Renal cortical epithelial cell (primary cell): ENCODE data around the gene WFDC13. TPM values are rescaled to one million over a fixed set of nuclear protein-coding genes. Genes with fewer than 3 reads are reported as not detected.

Experiments
- total RNA-seq: library from RNA; depleted of rRNA; stranded (reverse); fragments of >200 nt; gene quantifications from 2 replicates; pipeline ENCODE4 v1.2.3, GENCODE V29; 2014

WFDC13 gene
- total RNA-seq, 1 donor from 2014 or later, result not detected

Other genes starting within 250 kb of the WFDC13 start
- 1.6 and 25.0 TPM in 2 replicates for gene WFDC2, start 232.3 kb upstream of the WFDC13 start, total RNA-seq
- not detected in 2 replicates for gene SPINT3, start 186.4 kb upstream of the WFDC13 start, total RNA-seq
- gene WFDC6, start 162.6 kb upstream of the WFDC13 start, total RNA-seq, result not detected in 2 replicates
- gene EPPIN, start 154.6 kb upstream of the WFDC13 start, total RNA-seq, result not detected in 2 replicates
- not detected in 2 replicates for gene WFDC8, start 122.8 kb upstream of the WFDC13 start, total RNA-seq
- gene WFDC10A, start 72.3 kb upstream of the WFDC13 start, total RNA-seq, result not detected in 2 replicates
- not detected in 2 replicates for gene WFDC9, start 70.8 kb upstream of the WFDC13 start, total RNA-seq
- gene WFDC11, start 31.8 kb upstream of the WFDC13 start, total RNA-seq, result not detected in 2 replicates
- gene WFDC10B, start 3.0 kb downstream of the WFDC13 start, total RNA-seq, result not detected in 2 replicates
- not detected in 2 replicates for gene SPINT4, start 20.3 kb downstream of the WFDC13 start, total RNA-seq
- 0.50 and 3.5 TPM in 2 replicates for gene WFDC3, start 89.8 kb downstream of the WFDC13 start, total RNA-seq
- 13.3 and 14.2 TPM in 2 replicates for gene DNTTIP1, start 89.9 kb downstream of the WFDC13 start, total RNA-seq
- gene UBE2C, start 110.6 kb downstream of the WFDC13 start, total RNA-seq, result 0.75 and 16.7 TPM in 2 replicates
- not detected in 2 replicates for gene TNNC2, start 125.3 kb downstream of the WFDC13 start, total RNA-seq
- 26.9 and 32.1 TPM in 2 replicates for gene SNX21, start 131.8 kb downstream of the WFDC13 start, total RNA-seq
- 32.1 and 35.7 TPM in 2 replicates for gene ACOT8, start 155.4 kb downstream of the WFDC13 start, total RNA-seq
- 4.3 and 5.9 TPM in 2 replicates for gene ZSWIM3, start 155.6 kb downstream of the WFDC13 start, total RNA-seq
- 3.6 and 6.9 TPM in 2 replicates for gene ZSWIM1, start 179.2 kb downstream of the WFDC13 start, total RNA-seq
- 0.85 and 1.0 TPM in 2 replicates for gene SPATA25, start 185.6 kb downstream of the WFDC13 start, total RNA-seq
- 3.0 and 3.3 TPM in 2 replicates for gene NEURL2, start 189.2 kb downstream of the WFDC13 start, total RNA-seq
- 20.7 and 64.2 TPM in 2 replicates for gene CTSA, start 189.3 kb downstream of the WFDC13 start, total RNA-seq
- gene PLTP, start 210.1 kb downstream of the WFDC13 start, total RNA-seq, result 10.4 and 32.1 TPM in 2 replicates
- 7.1 and 19.4 TPM in 2 replicates for gene PCIF1, start 232.6 kb downstream of the WFDC13 start, total RNA-seq